HCT116 (cell line): ENCODE results near the gene ADGRV1. TPM values are rescaled to one million over a fixed set of nuclear protein-coding genes. Genes with fewer than 3 reads are reported as not detected.

ENCODE experiments used
- ATAC-seq: fragments of 200-7000 bp; cut with Tn5 transposase; 2 replicates; pipeline ENCODE4 v1.9.1; 2020; ENCODE audit warnings: mild to moderate bottlenecking, moderate library complexity
- BruUV-seq: library from RNA; stranded (reverse); fragments of 400-500 nt; replicated peaks from 2 replicates; lab custom pipeline; 2021; lab: Mats Ljungman, UMichigan
- CTCF ChIA-PET: fragments of 300-600 bp; sonication (Branson Sonifier 250); formaldehyde crosslinking; loops from one replicate; lab custom pipeline; 2021; ENCODE audit warnings: antibody characterized with exemption; lab: Charles Lee
- POLR2A ChIA-PET: fragments of 300-600, 350-600 bp; sonication (Branson Sonifier 250); formaldehyde crosslinking; loops from one replicate; lab custom pipeline; 2021; ENCODE audit warnings: antibody characterized with exemption; lab: Charles Lee
- RAD21 ChIA-PET, 2 experiments: fragments of 300-600 bp; sonication (Branson Sonifier 250); formaldehyde crosslinking; loops; one replicate each; lab custom pipeline; 2023; ENCODE audit warnings: low total read pairs in 2 of 2; ENCODE audit not compliant: uncharacterized antibody in 2 of 2, unreplicated experiment in 2 of 2, low non-redundant PET in 1 of 2; lab: Charles Lee
- DNase-seq: peaks from one replicate; pipeline ENCODE4 v3.0.0-alpha.2; 2010; ENCODE audit warnings: low read depth, low spot score
- H2AFZ ChIP-seq: fragments of 200-600 bp; shearing (Covaris generic), sonication (generic); 2 replicates; pipeline ENCODE4 v1.6.1; 2017; ENCODE audit warnings: low read depth, mixed run types, mixed read lengths, antibody characterized with exemption, low read length; ENCODE audit not compliant: poor library complexity, severe bottlenecking
- H3K27ac ChIP-seq: 2 replicates; pipeline ENCODE4 v1.5.1; 2012; ENCODE audit warnings: low read depth, low read length
- H3K27me3 ChIP-seq: fragments of 200-600 bp; sonication (generic); 2 replicates; pipeline ENCODE4 v1.6.1; 2016; ENCODE audit warnings: mixed run types, low read length, mixed read lengths; ENCODE audit not compliant: insufficient read depth
- H3K36me3 ChIP-seq, 2 experiments: fragments of 200-500 bp in 1 of 2; fragments of 200-600 bp in 1 of 2; sonication (Bioruptor generic) in 1 of 2; sonication (generic) in 1 of 2; 2 replicates each; pipeline versions ENCODE4 v1.5.1 to v1.6.1; 2014 to 2016; ENCODE audit warnings: low read length in 2 of 2, inconsistent platforms in 1 of 2, mixed read lengths in 1 of 2, mixed run types in 1 of 2; ENCODE audit not compliant: insufficient read depth in 2 of 2, control insufficient read depth in 1 of 2
- H3K4me1 ChIP-seq, 2 experiments: fragments of 200-600 bp in 1 of 2; sonication (generic) in 1 of 2; 2 replicates each; pipeline versions ENCODE4 v1.5.1 to v1.6.1; 2012 to 2017; ENCODE audit warnings: low read length in 2 of 2, inconsistent platforms in 1 of 2, mild to moderate bottlenecking in 1 of 2, mixed read lengths in 1 of 2, mixed run types in 1 of 2, moderate library complexity in 1 of 2; ENCODE audit not compliant: insufficient read depth in 2 of 2, control insufficient read depth in 1 of 2
- H3K4me2 ChIP-seq: fragments of 200-600 bp; sonication (generic); 2 replicates; pipeline ENCODE4 v1.6.1; 2017; ENCODE audit warnings: mixed run types, low read length, mixed read lengths
- H3K4me3 ChIP-seq, 2 experiments: fragments of 200-600 bp in 1 of 2; sonication (generic) in 1 of 2; replicated peaks in 1 of 2; 2 replicates each; pipeline ENCODE4 v1.5.1; 2011 to 2016; ENCODE audit warnings: low read length in 2 of 2, control low read depth in 1 of 2, low read depth in 1 of 2, mild to moderate bottlenecking in 1 of 2, mixed read lengths in 1 of 2, mixed run types in 1 of 2
- H3K79me2 ChIP-seq: fragments of 200-600 bp; sonication (generic); 2 replicates; pipeline ENCODE4 v1.6.1; 2017; ENCODE audit warnings: mild to moderate bottlenecking, mixed run types, low read length, moderate library complexity, mixed read lengths; ENCODE audit not compliant: insufficient read depth
- H3K9ac ChIP-seq: fragments of 200-600 bp; sonication (generic); 2 replicates; pipeline ENCODE4 v1.6.1; 2016; ENCODE audit warnings: low read length, mixed read lengths
- H3K9me2 ChIP-seq: fragments of 200-600 bp; sonication (generic), shearing (Covaris generic); 2 replicates; pipeline ENCODE4 v1.6.1; 2017; ENCODE audit warnings: mixed run types, mild to moderate bottlenecking, moderate library complexity; ENCODE audit not compliant: insufficient read depth
- H3K9me3 ChIP-seq, 2 experiments: fragments of 200-500 bp in 1 of 2; fragments of 200-600 bp in 1 of 2; sonication (Bioruptor generic) in 1 of 2; sonication (generic) in 1 of 2; 2 replicates each; pipeline ENCODE4 v1.6.1; 2014 to 2017; ENCODE audit warnings: low read length in 2 of 2, mixed read lengths in 2 of 2, inconsistent platforms in 1 of 2, low read depth in 1 of 2, mild to moderate bottlenecking in 1 of 2, mixed run types in 1 of 2, moderate library complexity in 1 of 2; ENCODE audit not compliant: control insufficient read depth in 1 of 2, insufficient read depth in 1 of 2
- H4K20me1 ChIP-seq: fragments of 200-600 bp; sonication (generic), shearing (Covaris generic); 2 replicates; pipeline ENCODE4 v1.6.1; 2017; ENCODE audit warnings: mixed run types, mild to moderate bottlenecking, moderate library complexity; ENCODE audit not compliant: insufficient read depth
- CBX3 ChIP-seq: IDR thresholded peaks from 2 replicates; pipeline ENCODE4 v1.6.1; 2012; ENCODE audit warnings: low read depth
- CEBPB ChIP-seq: IDR thresholded peaks from 2 replicates; pipeline ENCODE4 v1.6.1; 2012; ENCODE audit warnings: low read depth
- ELF1 ChIP-seq: IDR thresholded peaks from 2 replicates; pipeline ENCODE4 v1.6.1; 2012; ENCODE audit warnings: low read depth, borderline replicate concordance
- EZH2 ChIP-seq: fragments of 200-600 bp; sonication (generic); IDR thresholded peaks from 2 replicates; pipeline ENCODE4 v1.6.1; 2017; ENCODE audit warnings: antibody characterized with exemption, mixed run types
- EZH2phosphoT487 ChIP-seq: fragments of 200-600 bp; IDR thresholded peaks from 2 replicates; pipeline ENCODE4 v1.6.1; 2018; ENCODE audit warnings: antibody characterized with exemption, borderline replicate concordance
- FOSL1 ChIP-seq: IDR thresholded peaks from 2 replicates; pipeline ENCODE4 v1.6.1; 2012; ENCODE audit warnings: low read depth
- JUND ChIP-seq: IDR thresholded peaks from 2 replicates; pipeline ENCODE4 v1.6.1; 2012
- POLR2A ChIP-seq: IDR thresholded peaks from 2 replicates; pipeline ENCODE4 v1.7.0; 2011; ENCODE audit warnings: borderline replicate concordance; ENCODE audit not compliant: insufficient read depth, insufficient read length; ENCODE audit errors: extremely low read depth
- SIN3A ChIP-seq: IDR thresholded peaks from 2 replicates; pipeline ENCODE4 v1.6.1; 2012; ENCODE audit warnings: low read depth
- SRF ChIP-seq: IDR thresholded peaks from 2 replicates; pipeline ENCODE4 v1.6.1; 2012; ENCODE audit warnings: low read depth
- TCF7L2 ChIP-seq: IDR thresholded peaks from 2 replicates; pipeline ENCODE4 v1.7.0; 2011; ENCODE audit warnings: borderline replicate concordance, inconsistent platforms; ENCODE audit not compliant: insufficient read depth, insufficient read length; ENCODE audit errors: extremely low read depth
- YY1 ChIP-seq: IDR thresholded peaks from 2 replicates; pipeline ENCODE4 v1.6.1; 2011; ENCODE audit warnings: low read length, low read depth, moderate library complexity, mild to moderate bottlenecking; ENCODE audit not compliant: insufficient replicate concordance; ENCODE audit errors: extremely low read depth
- ZFX ChIP-seq: fragments of 450-650 bp; IDR thresholded peaks from 2 replicates; pipeline ENCODE4 v1.6.1; 2017
- intact Hi-C: fragments of 100-400 bp; cut with micrococcal nuclease; formaldehyde crosslinking; loops from 2 replicates; pipeline ENCODE4 v1.10.0; 2022
- total RNA-seq: library from RNA; stranded (reverse); gene quantifications from one replicate; pipeline ENCODE4 v1.2.1, GENCODE V29; 2021; ENCODE audit not compliant: unreplicated experiment

Gene ADGRV1
- total RNA-seq, 1 experiment from 2014 or later: 6.0 TPM

- ATAC-seq: no peak
- Histone ChIP-seq H4K20me1 (no peaks in the 10 kb centered on the region), H3K27me3 (no peaks in the 10 kb centered on the region), H3K27ac (no peak overlapping the region), H3K9ac (no peak overlapping the region), H3K4me1 (no peaks in the 10 kb centered on the region), H3K36me3 (no peaks in the 10 kb centered on the region), H3K4me3 (no peak overlapping the region), H2AFZ (no peak overlapping the region), H3K9me2 (no peaks in the 10 kb centered on the region), H3K79me2 (no peaks in the 10 kb centered on the region), H3K4me2 (no peak overlapping the region), H3K9me3 (no peaks in the 10 kb centered on the region)
- no peak for DNase-seq
- ChIA-PET RAD21 (no interaction called here), POLR2A (no interaction called here), CTCF (no interaction called here)
- TF ChIP-seq YY1 (no peak), TCF7L2 (no peak), EZH2phosphoT487 (no peak), JUND (no peak), SIN3A (no peak), CBX3 (no peak), ZFX (no peak), FOSL1 (no peak), CEBPB (no peak), SRF (no peak)
- intact Hi-C loops: no loop called here
- no TSS peak for BruUV-seq
Observed at GRCh38 chr5:90637731-90638130, 79.1 kb downstream of the ADGRV1 start.

DNA sequence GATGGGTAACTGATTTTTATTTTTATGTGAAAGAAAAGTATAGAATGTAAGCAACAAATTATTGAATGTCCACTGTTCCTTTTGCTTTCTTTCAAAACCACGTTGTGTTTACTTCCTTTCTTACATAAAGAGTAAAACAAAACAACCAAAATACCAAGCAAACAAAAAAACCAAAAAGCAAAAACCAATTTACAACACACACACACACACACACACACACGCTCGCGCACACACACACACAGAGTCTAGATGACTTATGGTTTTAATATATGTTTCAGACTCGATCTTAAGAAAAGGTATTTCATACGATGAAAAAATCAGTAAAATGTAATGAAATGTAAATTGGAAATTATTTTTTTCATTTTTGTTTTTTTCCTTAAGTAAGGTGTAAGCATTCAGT, 80.3 kb downstream of the ADGRV1 start:
- Histone ChIP-seq H3K4me3 (no peak overlapping the region), H3K79me2 (no peaks in the 10 kb centered on the region), H3K9me3 (no peaks in the 10 kb centered on the region), H3K4me1 (no peaks in the 10 kb centered on the region), H4K20me1 (no peaks in the 10 kb centered on the region), H3K9me2 (no peaks in the 10 kb centered on the region), H3K4me2 (no peak overlapping the region), H2AFZ (no peak overlapping the region), H3K27me3 (no peaks in the 10 kb centered on the region), H3K9ac (no peak overlapping the region), H3K36me3 (no peaks in the 10 kb centered on the region), H3K27ac (no peak overlapping the region)
- TF ChIP-seq POLR2A: no peak
- TF ChIP-seq ZFX: no peak
- no peak for TF ChIP-seq ELF1
- no peak for TF ChIP-seq EZH2
- TF ChIP-seq FOSL1: no peak
- POLR2A ChIA-PET: no interaction called here
- ATAC-seq: no peak
- DNase-seq: no peak
- CTCF ChIA-PET: no interaction called here
- intact Hi-C loops: no loop called here
- BruUV-seq: no TSS peak
- RAD21 ChIA-PET: no interaction called here
